Ramos (cell line): ENCODE measurements around the gene PXN.
"Not testable (repeated sequence)": the region's sequence is repeated elsewhere in the genome, so short reads cannot be mapped to it uniquely, and the experiment has no call there.

Source experiments
- in situ Hi-C: fragments of 300-500 bp; cut with MboI; formaldehyde crosslinking; loops from one replicate; pipeline ENCODE4 v1.14.3; 2022; ENCODE audit warnings: low sequenced_read_pairs; ENCODE audit not compliant: unreplicated experiment

PXN gene

GRCh38 chr12:120242971-120243699 is 22.4 kb downstream of the PXN start:
- in situ Hi-C loops, result no loop called here

- in situ Hi-C loops, result no loop called here
Measured at GRCh38 chr12:120242275-120242799, 23.2 kb downstream of the PXN start.

GRCh38 chr12:120241561-120242274 is 23.8 kb downstream of the PXN start:
- in situ Hi-C loops, result no loop called here

DNA sequence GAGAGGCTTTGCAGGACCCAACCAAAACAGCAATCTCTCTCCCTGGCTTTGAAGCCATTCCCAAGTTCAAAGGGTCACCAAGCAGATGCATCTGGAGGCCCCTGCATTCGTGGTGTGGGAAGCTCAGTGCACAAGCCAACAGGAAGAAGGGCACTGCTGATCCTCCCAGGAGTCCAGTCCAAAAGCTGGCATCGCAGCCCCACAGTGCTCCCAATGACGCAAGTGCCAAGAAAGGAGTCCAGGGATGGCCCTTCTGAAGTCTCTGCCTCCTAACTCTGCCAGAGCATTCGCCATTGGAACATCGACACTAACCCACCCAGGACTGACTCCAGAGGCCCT is 25.1 kb downstream of the PXN start:
- in situ Hi-C loops, result no loop called here

DNA sequence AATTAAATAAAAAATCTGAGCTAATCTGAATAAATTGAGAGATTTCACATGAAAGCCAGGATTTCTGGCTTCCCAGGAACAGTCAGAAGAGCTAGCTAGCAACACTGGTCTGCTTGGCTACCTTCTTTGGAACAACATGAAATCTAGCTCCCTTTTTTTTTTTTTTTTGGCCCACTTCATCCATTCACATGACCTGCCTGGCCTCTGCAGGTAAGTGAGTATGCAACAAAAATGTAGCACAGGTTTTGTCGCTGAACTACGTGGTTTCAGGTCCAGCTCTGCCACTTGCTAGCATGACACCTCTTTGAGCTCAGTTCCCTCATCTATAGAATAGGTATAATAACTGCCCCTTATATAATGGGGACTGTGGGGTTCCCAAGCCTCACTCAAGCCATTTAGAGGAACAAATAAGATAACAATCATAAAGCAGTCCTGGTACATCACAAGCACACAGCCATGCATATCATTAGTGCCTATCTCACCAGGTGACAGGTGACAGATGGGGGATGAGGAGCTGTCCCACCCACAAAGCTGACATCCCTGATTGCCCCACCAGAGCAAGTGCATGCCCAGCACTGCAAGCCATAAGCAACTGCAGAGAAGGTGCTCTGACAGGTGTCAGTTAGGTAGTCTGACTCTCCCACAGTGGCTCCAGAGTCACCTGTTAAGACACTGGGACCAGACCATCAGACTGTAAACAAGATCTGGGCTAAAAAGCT is 25.6 kb downstream of the PXN start:
- in situ Hi-C loops, result no loop called here

GRCh38 chr12:120238839-120239445 is 26.6 kb downstream of the PXN start:
- in situ Hi-C loops, result no loop called here

GRCh38 chr12:120238217-120238616 is 27.3 kb downstream of the PXN start:
- in situ Hi-C loops, result no loop called here

DNA sequence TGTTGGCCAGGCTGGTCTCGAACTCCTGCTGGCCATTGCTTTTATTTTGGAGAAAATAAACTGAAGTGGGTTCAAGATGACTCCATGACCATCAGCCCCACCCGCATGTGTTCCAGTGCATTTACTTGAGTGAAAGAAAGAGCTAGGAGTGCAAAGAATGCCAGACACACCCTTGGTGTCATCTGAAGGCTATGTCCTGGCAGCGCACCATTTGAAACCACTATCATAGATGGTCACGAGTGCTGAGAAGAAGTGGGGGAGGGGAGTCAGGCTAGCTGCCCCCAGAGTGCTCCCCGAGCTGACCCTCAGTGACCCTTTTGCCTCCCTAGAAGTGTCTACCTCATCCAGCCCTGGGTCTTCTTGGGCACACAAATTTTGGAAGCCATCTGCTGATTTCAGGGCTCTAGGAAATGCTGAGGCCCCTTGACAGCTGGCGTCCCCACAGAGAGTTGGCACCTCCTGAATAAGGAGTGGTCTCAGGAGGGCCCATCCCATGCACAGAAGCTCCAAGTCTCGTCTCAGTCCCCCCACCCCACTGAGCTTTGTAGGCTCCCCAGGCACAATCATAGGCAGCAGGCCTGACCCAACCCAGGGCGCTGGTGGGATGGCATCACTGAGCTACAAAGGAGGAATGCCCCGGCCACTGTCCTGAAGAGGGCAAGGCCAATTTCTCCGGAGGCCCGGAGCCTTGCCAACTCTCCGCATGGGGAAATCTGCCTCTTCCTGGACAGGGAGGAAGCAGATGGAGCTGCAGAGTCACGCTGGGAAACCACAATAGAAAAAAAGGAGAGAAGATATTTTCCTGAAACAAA is 28.0 kb downstream of the PXN start:
- in situ Hi-C loops, result no loop called here

DNA sequence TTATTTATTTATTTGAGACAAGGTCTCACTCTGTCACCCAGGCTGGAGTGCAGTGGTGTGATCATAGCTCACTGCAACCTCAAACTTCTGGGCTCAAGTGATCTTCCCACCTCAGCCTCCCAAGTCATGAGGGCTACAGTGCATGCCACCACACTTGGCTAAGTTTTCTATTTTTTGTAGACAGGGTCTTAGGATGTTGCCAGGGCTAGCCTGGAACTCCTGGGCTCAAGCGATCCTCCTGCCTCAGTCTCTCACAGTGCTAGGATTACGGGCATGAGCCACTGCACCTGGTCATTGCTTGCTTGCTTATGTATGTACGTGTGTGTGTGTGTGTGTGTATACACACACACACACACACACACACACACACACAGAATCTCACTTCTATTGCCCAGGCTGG is 28.7 kb downstream of the PXN start:
- in situ Hi-C loops, result not testable (repeated sequence)

DNA sequence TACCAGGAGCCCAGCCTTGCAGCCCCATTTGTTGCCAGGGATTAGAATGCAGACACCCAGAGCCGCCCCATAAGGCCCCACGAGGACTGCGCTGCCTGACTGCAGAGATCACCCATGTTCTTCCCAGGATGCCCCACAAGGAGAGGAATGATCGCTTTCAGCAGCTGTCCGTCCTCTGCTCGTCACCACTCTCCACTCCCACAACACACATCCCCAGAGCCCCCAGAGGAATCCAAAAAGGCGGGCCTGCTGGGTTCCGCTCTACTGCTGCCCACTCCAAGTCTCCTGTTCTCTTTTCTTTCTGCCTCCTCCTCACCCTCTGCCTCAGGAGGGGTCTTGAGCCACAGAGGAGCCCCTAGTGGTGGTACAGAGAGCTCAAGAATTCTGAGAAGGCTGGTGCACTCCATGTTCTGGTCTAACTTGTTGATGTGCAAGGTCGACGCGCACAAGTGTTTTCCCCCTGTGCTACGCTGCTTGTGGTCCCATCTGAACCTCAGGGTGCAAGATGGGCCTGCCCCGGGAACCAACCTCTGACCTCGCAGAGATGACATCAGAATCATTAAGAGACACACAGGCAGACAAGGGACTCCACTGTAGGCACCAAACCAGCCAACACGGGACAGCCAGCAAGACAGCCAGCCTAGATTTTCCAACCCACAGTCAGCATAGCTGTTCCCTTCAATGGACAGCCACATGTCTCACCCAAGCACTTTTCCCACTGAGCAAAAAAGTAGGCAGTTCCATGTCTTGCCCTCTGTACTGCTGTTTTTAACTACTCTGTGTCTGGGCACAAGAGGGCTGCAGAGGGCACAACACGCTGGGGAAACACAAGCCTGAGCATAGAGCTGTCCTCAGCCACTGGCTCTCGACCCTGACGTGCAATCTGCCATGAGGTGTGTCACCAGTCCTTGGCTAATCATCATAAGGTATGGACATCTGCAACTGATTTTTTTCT is 29.9 kb downstream of the PXN start:
- in situ Hi-C loops, result no loop called here

DNA sequence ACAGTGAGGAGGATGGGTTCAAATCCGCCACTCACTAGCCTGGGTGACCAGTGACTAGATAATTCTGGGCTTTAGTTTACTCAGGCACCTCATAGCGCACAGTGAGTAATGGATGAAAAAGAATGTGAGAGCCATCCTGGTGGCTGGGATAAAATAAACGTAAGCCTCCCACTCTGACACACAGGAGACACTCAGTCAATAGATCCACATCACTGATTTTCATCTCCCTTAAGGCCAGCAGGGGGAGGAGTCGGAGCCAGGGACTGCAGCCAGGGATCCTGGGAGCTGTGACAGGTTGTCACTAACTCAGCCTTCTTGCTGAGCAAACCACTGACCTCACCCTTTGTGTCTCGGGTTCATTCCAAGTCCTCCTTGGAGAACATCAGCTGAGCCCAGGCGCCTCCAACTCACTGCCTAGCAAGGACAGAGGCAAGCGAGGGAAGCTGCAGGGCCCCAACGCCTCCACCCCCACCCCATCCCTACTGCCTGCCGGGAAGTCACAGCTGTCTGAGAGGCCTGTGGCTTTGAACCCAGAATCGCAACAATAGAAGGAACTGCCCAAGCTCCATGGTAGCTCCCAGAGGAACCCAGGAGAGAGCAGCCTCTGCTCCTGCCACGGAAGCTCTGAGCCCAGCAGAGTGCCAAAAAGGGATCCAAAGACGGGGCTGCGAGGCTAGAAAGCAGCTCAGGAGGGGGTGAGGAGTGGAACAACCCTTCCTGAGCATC is 30.7 kb downstream of the PXN start:
- in situ Hi-C loops, result no loop called here

DNA sequence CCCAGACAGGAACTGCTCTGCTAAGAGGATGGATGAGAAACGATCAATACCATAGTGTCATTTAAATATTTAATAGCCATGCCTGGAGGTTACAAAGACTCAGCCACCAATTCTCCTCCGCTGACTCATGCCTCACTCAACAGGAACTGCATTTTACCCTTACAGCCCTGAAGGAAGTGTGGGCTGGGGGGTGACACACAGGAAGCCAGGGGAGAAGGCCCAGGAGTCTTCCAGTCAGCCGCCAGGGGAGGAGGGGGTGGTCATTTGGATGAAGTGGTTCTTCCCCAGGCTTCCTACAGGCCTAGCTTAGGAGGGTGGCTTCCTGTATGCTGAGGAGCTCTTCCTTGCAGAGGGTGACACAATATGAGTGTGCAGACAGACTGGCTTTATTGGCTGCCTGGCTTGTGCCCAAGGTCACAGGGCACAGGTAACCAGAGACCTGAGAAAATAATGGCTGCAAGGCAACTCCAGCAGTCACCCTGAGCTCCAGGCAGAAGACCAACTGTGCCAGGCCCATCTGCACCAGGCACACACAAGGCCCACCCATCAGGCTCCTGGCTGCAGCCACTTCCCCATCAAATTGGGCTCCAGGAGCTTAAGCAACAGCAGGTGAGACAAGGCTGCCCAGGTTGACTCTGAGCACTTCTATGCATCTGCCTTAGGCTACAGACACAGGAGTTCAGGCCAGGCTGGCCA is 34.1 kb downstream of the PXN start:
- in situ Hi-C loops, result no loop called here

DNA sequence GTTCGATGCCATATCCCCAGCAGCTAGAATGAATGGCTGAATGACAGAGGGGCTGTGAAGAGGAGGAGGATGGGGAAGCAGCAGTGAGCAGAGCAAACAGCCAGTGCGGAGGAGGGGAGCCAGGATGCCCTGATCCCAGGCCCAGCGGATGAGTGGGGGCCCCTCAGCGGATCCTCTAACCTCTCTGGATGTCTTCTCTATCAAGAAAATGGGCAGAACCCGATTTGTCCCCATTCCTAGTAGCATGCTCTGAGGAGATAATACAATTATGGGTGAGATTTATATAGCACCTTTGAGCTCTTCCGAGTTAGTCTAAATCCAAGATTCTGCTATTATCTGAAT is 34.6 kb downstream of the PXN start:
- in situ Hi-C loops, result no loop called here

DNA sequence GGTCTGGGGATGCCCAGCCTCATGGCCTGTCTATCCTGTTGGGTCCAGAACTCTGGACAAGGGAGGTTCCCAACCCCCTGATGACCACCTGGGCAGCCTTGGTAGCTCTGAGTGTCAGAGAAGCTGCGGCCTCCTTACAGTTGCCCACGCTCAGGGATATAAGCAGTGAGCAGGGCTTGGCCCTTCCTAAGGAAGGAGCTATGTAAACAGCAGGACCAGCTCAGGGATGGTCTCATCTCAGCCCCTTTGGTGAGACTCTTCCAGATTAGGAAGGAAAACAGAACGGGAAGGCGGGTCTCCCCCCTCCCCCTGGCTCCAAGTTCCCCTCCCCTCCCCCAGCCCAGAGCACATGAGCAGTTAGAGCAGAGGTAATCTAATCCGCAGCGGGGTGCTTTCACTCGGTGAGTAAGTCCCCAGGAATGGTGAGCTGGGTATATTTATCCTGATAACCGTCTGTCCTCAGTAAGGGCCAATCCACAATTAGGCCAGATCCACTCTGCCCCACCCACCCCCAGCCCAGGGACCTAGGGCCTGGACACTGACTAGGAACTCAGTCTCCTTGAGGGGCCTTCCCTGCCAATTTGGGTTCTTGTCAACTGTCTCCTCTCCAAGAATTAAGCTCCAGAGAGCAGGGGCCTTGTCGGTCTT is 35.1 kb downstream of the PXN start:
- in situ Hi-C loops, result no loop called here

DNA sequence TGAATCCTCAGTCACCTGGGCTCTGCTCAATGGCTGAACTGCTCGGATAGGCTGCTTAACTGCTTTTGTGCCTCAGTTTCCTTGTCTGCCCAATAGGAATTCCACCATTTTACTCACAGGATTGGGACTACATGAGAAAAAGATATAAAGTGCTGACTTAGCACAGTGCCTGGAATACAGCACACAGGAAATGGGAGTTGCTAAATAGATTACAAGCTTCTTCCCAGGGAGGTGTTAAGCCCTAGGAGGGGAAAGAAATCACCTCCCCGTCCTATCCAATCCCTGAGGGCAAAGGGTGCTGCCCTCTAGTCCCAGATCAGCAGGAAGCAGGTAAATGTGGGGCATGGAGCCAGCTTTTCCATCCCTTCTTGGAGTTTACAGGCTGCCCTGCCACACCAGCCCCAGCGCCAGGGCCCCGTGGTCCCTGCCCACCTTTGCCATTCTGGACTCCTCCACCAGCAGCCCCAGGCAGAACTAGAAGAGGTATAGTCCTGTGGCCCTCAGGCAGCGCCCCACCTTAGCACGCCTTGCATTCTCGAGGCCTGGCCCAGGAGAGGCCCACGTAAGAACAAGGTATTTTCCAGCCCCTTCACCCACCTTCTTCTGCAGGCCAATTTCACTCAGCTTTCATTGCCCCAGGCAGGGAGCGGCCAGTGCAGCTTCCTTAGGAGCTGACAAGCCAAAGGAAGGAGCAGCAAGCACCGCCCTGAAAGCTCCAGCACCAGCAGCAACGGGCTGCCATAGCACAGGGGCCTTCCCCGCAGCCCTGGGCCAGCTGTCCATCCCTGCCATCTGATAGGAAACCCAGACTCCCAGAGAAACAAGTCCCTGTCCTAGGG is 35.8 kb downstream of the PXN start:
- in situ Hi-C loops, result no loop called here

GRCh38 chr12:120229071-120229486 is 36.5 kb downstream of the PXN start:
- in situ Hi-C loops, result no loop called here
